Spinal cord (tissue), 10 donors: ENCODE measurements around the gene ZBTB49. TPM values are rescaled to one million over a fixed set of nuclear protein-coding genes. Genes with fewer than 3 reads are reported as not detected.
A peak's percentile ranks its signal among the peaks of the same experiment; 100 is the strongest.

Source experiments
- DNase-seq, 6 donors: peaks; one replicate each; pipeline versions ENCODE4 v3.0.0 to v3.0.0-alpha.2; 2013 to 2015; ENCODE audit warnings: low spot score in 6 of 6, low read depth in 4 of 6
- H3K27ac ChIP-seq: one replicate; pipeline ENCODE4 v1.5.1; 2013; ENCODE audit warnings: low read depth, low read length, control low read depth
- H3K27me3 ChIP-seq: one replicate; pipeline ENCODE4 v1.6.1; 2013; ENCODE audit warnings: low read length; ENCODE audit not compliant: control insufficient read depth, insufficient read depth
- H3K36me3 ChIP-seq: one replicate; pipeline ENCODE4 v1.6.1; 2013; ENCODE audit warnings: low read length; ENCODE audit not compliant: control insufficient read depth, insufficient read depth
- H3K4me1 ChIP-seq: one replicate; pipeline ENCODE4 v1.6.1; 2013; ENCODE audit warnings: low read length; ENCODE audit not compliant: control insufficient read depth, insufficient read depth
- H3K4me3 ChIP-seq: one replicate; pipeline ENCODE4 v1.5.1; 2013; ENCODE audit warnings: low read depth, low read length, control low read depth
- H3K9me3 ChIP-seq: one replicate; pipeline ENCODE4 v1.6.1; 2013; ENCODE audit warnings: low read length; ENCODE audit not compliant: control insufficient read depth, insufficient read depth
- WGBS: methylation state at CpG from one replicate; pipeline ENCODE4 v1.1.5; 2013; ENCODE audit warnings: missing lambda C conversion rate; ENCODE audit not compliant: insufficient coverage; 5-methylcytosine and 5-hydroxymethylcytosine counted together
- polyA plus RNA-seq, 2 donors: library from polyadenylated mRNA; unstranded; fragments of 120-200 nt; gene quantifications; one replicate each; pipeline ENCODE4 v1.2.1, GENCODE V29; 2013; ENCODE audit not compliant: insufficient read length in 2 of 2
- total RNA-seq, 2 donors: library from RNA; depleted of rRNA in 1 of 2; stranded (reverse); fragments of 120-200 nt in 1 of 2; fragments of >200 nt in 1 of 2; gene quantifications; one replicate each; pipeline versions ENCODE4 v1.2.3 to v1.2.4, GENCODE V29; 2013 to 2014
- donor health status: healthy.

Gene ZBTB49
- total and polyA plus RNA-seq, 4 donors, result 4.5 to 7.5 (median 6.5) TPM

- 98% methylated on average over 12 of the region's 14 CpGs for WGBS
- DNase-seq, result no peak
- no peak overlapping the region for H3K4me3 ChIP-seq
- H3K27ac ChIP-seq, result no peak overlapping the region
- H3K4me1 ChIP-seq, result no peaks in the 10 kb centered on the region
- H3K27me3 ChIP-seq, result no peaks in the 10 kb centered on the region
- H3K9me3 ChIP-seq, result no peaks in the 10 kb centered on the region
- peaks cover 51% of the 10 kb centered on the region for H3K36me3 ChIP-seq
Measured at GRCh38 chr4:4274226-4274625, 15.8 kb upstream of the ZBTB49 start.

DNA sequence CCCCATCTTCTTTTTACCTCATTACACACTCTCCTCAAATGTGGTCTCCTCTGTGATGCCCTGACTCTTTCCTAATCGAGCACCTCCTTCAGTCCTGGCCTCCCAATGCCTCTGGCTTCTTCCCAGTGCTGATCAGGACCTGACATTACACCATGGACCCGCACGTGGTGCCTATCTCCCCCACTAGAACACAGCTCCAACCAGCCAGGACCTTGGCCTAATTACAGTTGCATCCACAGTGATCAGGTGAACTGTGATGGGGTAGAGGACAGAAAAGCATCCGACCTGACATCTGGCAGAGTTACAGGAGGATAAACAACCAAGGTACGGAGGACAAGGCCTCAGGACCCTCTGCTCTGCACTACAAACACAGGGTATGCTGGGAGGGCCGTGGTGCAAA, 12.5 kb upstream of the ZBTB49 start:
- Histone ChIP-seq H3K27ac (no peak overlapping the region), H3K4me1 (no peaks in the 10 kb centered on the region), H3K36me3 (peaks cover 51% of the 10 kb centered on the region), H3K9me3 (no peaks in the 10 kb centered on the region), H3K4me3 (no peak overlapping the region), H3K27me3 (no peaks in the 10 kb centered on the region)
- no peak for DNase-seq
- 86% methylated on average over 4 of the region's 6 CpGs for WGBS

DNA sequence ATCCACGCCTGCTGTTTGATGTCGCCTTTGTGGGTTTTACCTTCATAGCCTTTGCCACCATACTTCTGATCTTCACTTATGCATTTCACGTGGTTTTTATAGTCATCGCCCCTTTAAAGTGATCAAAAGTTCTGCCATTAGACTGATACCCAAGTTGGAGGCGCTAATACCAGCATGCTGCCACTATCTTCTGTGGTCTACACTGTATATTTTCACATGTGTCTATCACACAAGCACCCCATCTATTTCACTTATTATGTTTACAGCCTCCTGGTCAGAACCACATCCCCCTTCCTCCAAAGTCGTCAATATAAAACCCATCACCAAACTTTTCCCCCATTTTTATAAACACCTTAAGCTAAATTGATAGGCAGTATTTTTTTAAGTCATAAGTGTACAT, 8.3 kb upstream of the ZBTB49 start:
- peaks cover 34% of the 10 kb centered on the region for H3K36me3 ChIP-seq

DNA sequence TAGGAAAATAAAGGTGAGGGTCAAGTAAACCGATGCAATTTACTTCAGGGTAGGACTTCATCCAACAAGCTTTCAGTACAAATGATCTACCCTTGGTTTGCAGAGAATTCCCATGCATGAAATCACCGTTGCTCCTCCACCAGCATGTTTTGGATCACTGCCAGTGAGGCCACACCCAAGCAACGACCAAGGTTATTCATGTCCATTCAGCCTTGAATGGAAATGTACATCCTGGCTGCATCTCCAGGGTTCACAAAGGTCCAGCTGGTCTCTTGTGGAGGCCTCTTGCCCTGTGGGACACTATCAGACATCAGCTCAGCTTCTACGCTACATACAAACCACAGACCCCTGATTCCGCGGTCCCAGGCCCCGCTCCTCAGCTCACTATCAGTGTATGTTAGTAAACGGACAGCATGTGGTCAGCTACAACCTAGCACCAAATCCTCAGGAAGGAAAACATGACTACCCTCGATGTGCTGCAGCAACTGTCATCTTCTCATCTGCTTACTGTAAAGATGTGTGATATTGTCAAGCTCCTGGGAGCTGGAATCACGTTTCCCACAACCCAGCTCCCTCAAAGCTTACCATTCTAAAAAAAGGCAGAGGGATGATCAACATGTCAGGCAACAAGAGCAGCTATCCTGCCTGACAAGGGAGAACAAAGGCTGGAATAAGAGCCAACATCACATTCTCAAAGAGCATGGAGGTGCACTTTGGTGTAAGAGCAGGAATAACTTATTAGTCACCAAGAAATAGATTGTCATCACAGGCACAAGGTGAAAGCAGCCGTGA, 5.0 kb upstream of the ZBTB49 start:
- no peak for DNase-seq
- H3K4me1 ChIP-seq, result peaks cover 12% of the 10 kb centered on the region
- WGBS, result 78% methylated on average over 7 of the region's 11 CpGs
- H3K27ac ChIP-seq, result no peak overlapping the region
- H3K4me3 ChIP-seq, result no peak overlapping the region
- H3K36me3 ChIP-seq, result peaks cover 20% of the 10 kb centered on the region
- H3K27me3 ChIP-seq, result no peaks in the 10 kb centered on the region
- no peaks in the 10 kb centered on the region for H3K9me3 ChIP-seq

More for the DNA sequence above, 8.3 kb upstream of the ZBTB49 start:
- no peaks in the 10 kb centered on the region for H3K27me3 ChIP-seq
- no peak for DNase-seq
- no peak overlapping the region for H3K27ac ChIP-seq
- no peak overlapping the region for H3K4me3 ChIP-seq
- H3K9me3 ChIP-seq, result no peaks in the 10 kb centered on the region
- WGBS, result 92% methylated on average over 5 of the region's 6 CpGs
- no peaks in the 10 kb centered on the region for H3K4me1 ChIP-seq

DNA sequence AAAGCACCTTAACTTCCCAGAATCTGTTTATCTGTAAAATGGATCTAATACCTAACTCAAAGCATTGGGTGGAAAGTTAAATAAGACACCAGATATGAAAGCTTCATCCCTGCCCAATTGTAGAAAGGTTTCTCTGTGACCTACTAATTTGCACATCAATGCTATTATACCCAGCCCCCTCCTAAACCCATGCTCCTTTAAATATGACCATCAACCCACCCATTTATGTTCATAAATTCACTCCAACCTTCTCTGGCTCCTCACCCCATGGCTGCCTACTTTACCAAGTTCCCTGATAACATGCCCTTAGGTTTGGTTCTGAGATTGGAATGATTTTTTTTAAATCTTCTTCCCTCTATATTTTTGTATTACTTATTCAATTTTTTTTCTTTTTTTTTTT, 2.0 kb upstream of the ZBTB49 start:
- Histone ChIP-seq H3K4me1 (peaks cover 12% of the 10 kb centered on the region), H3K27ac (no peak overlapping the region), H3K36me3 (peaks cover 11% of the 10 kb centered on the region), H3K9me3 (no peaks in the 10 kb centered on the region), H3K4me3 (no peak overlapping the region), H3K27me3 (no peaks in the 10 kb centered on the region)
- no peak for DNase-seq

GRCh38 chr4:4289055-4289454, 996 bp upstream of the ZBTB49 start:
- Histone ChIP-seq H3K27me3 (no peaks in the 10 kb centered on the region), H3K9me3 (no peaks in the 10 kb centered on the region), H3K36me3 (peaks cover 10% of the 10 kb centered on the region), H3K4me3 (peak overlapping the region; percentile 86), H3K27ac (no peak overlapping the region), H3K4me1 (peaks cover 12% of the 10 kb centered on the region)
- 47% methylated on average over 3 of the region's 3 CpGs for whole genome bisulfite sequencing
- DNase-seq, result no peak

GRCh38 chr4:4289597-4289940, 482 bp upstream of the ZBTB49 start:
- Histone ChIP-seq H3K4me3 (peak overlapping the region; percentile 86), H3K27ac (peak overlapping the region; percentile 54), H3K27me3 (no peaks in the 10 kb centered on the region), H3K4me1 (peaks cover 12% of the 10 kb centered on the region), H3K9me3 (no peaks in the 10 kb centered on the region), H3K36me3 (peaks cover 10% of the 10 kb centered on the region)
- DNase-seq, result no peak
- WGBS, result 0% methylated on average over 10 of the region's 10 CpGs

- 90% methylated on average over 2 of the region's 3 CpGs for WGBS
- Histone ChIP-seq H3K4me3 (no peak overlapping the region), H3K27ac (no peak overlapping the region)
Measured at GRCh38 chr4:4293279-4293678, 3.2 kb downstream of the ZBTB49 start.

DNA sequence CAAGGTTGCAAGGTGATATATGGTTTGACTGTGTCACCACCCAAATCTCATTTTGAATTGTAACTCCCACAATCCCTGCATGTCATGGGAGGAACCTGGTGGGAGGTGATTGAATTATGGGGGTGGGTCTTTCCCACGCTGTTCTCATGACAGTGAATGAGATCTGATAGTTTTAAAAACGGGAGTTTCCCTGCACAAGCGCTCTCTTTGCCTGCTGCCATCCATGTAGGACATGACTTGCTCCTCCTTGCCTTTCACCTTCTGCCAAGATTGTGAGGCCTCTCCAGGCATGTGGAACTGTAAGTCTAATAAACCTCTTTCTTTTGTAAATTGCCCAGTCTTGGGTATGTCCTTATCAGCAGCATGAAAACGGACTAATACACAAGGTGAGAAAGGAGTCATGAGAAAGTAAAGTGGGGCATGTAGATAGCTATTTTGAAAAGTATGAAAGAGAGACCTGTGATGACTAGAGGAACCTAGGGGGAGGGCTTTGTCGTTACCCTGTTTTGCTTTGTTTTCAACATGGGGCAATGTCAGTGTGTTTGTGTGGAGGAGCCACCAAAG, 6.3 kb downstream of the ZBTB49 start:
- Histone ChIP-seq H3K27me3 (no peaks in the 10 kb centered on the region), H3K9me3 (no peaks in the 10 kb centered on the region), H3K4me1 (no peaks in the 10 kb centered on the region), H3K36me3 (peaks cover 5% of the 10 kb centered on the region), H3K4me3 (no peak overlapping the region), H3K27ac (no peak overlapping the region)
- 98% methylated on average over 4 of the region's 5 CpGs for WGBS
- no peak for DNase-seq

More at GRCh38 chr4:4293279-4293678, 3.2 kb downstream of the ZBTB49 start:
- no peaks in the 10 kb centered on the region for H3K27me3 ChIP-seq
- H3K36me3 ChIP-seq, result peaks cover 10% of the 10 kb centered on the region
- H3K9me3 ChIP-seq, result no peaks in the 10 kb centered on the region
- peaks cover 12% of the 10 kb centered on the region for H3K4me1 ChIP-seq
- no peak for DNase-seq

- 93% methylated on average over 1 of the region's 3 CpGs for WGBS
- H3K9me3 ChIP-seq, result no peaks in the 10 kb centered on the region
Measured at GRCh38 chr4:4299006-4299405, 9.0 kb downstream of the ZBTB49 start.

More at GRCh38 chr4:4299006-4299405, 9.0 kb downstream of the ZBTB49 start:
- H3K36me3 ChIP-seq, result peaks cover 16% of the 10 kb centered on the region
- no peaks in the 10 kb centered on the region for H3K27me3 ChIP-seq
- no peak overlapping the region for H3K4me3 ChIP-seq
- no peaks in the 10 kb centered on the region for H3K4me1 ChIP-seq
- no peak overlapping the region for H3K27ac ChIP-seq
- no peak for DNase-seq
